Activated CD8-positive, alpha-beta memory T cell treated with anti-CD3 and anti-CD28 coated beads, Interleukin-2, amount 50 U/mL, for 4 hours (primary cell): ENCODE results near the gene ETFA.
A peak's percentile ranks its signal among the peaks of the same experiment; 100 is the strongest.

Experiments
- DNase-seq: peaks from one replicate; pipeline ENCODE4 v3.0.0-alpha.2; 2020

The ETFA gene

GRCh38 chr15:76340198-76340802 is 29.0 kb upstream of the ETFA start:
- no peak for DNase-seq

DNA sequence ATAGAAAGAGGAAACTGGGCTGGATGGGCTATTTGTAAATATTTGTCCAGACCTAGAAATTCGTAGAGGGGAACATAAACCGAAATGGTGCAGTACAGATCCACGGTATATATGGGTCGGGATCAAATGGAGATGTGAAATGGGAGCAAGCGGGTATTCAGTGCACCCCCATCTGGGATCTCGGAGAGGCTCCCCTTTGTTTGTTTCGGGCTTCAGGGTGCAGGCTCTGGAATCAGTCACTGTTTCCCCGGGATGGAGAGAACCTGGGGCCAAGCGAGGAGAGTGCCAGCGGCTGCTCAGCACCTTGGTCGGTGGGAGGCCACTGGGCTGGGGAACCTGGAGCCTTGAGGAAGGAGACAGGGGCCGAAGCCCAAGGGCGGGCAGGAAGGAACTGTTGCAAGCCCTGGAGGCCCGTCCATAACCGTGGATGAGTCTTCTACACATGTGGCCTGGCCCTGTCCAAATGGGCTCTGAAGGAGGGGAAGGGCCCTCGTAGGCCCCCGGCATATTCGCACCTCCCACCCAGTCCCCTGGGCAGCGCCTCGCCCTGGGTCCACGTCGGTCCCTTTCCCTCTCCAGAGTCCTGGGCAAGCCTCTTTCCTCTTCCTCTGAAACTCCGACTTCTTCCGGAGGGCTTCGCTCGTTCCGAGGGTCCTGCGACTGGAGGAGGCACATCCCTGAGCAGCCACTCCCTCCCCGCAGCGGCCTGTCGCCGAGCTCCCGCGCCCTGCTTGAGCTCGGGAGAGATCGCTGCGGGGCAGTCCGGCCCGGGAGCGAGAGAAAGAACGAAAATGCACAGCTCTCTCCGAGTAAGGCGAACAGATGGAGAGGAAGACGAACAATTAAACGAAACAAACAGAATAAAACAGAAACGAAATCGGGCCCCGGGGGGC is 28.3 kb upstream of the ETFA start:
- no peak for DNase-seq

DNA sequence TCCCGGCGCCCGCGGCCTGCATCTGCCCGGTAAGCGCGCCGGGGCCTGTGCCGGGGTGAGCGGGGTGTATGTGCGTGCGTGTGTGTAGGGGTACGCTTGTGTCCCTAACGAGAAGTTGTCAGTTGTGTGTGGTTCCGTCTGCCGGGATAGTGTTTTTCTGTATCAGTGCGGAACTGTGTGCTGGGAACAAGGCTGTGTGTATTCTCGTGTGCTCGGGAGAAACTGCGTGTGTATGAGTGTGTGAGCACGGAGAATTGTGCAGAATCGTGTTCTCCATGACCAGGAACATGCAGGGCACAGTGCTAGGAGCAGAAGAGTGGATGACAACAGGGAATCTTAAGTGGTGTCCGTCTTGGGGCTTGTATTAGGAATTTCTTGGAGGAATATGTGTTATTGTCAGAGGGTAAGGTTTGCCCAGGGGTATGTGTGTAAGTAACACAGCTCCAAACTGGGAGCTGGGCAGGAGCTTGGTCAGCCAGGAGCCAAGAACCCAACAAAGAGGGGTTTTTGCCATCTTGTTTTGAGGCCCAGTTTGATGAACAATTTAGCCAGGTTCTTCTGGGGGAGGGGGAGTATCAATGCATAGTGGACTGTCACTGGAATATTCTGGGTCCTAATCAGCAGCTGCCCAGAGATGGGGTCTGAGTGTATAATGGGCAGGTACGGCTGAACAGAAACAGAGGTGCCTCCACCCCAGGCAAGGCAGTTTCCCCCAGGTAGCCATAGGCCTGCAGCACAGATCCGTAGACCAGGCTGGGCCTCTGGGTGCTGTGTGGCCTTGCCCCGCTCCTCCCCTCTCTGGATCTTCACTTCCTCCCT is 27.4 kb upstream of the ETFA start:
- no peak for DNase-seq

DNA sequence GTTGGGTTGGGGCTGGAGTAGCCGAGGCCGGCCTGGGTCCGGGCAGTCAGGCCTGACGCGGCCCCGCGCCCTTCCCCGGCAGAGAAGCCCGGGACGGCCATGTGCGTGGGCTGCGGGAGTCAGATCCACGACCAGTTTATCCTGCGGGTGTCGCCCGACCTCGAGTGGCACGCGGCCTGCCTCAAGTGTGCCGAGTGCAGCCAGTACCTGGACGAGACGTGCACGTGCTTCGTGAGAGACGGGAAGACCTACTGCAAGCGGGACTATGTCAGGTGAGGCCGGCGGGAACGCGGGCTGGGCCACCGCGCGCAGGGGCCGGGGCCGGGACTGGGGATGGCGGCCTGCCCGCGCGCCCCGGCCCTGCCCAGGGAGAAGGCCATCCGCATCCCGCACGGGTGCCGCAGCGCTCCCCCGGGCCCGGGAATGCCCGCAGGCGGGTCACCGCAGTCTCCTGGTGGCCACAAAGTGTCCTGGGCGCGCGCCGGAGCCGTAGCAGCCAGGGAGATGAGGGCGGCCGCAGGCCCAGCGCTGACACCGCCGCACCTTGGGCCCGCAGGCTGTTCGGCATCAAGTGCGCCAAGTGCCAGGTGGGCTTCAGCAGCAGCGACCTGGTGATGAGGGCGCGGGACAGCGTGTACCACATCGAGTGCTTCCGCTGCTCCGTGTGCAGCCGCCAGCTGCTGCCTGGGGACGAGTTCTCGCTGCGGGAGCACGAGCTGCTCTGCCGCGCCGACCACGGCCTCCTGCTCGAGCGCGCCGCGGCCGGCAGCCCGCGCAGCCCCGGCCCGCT is 26.6 kb upstream of the ETFA start:
- DNase-seq, result no peak

- DNase-seq, result no peak
Measured at GRCh38 chr15:76337059-76337695, 25.9 kb upstream of the ETFA start.

- DNase-seq, result peak; percentile 49
Measured at GRCh38 chr15:76336254-76337058, 25.2 kb upstream of the ETFA start, which contains the start of gene ISL2. Gene ISL2 (plus strand): TSS chr15:76336773. CDS start chr15:76336884, 111 bp downstream.

- no peak for DNase-seq
Measured at GRCh38 chr15:76335307-76336253, 24.3 kb upstream of the ETFA start.

DNA sequence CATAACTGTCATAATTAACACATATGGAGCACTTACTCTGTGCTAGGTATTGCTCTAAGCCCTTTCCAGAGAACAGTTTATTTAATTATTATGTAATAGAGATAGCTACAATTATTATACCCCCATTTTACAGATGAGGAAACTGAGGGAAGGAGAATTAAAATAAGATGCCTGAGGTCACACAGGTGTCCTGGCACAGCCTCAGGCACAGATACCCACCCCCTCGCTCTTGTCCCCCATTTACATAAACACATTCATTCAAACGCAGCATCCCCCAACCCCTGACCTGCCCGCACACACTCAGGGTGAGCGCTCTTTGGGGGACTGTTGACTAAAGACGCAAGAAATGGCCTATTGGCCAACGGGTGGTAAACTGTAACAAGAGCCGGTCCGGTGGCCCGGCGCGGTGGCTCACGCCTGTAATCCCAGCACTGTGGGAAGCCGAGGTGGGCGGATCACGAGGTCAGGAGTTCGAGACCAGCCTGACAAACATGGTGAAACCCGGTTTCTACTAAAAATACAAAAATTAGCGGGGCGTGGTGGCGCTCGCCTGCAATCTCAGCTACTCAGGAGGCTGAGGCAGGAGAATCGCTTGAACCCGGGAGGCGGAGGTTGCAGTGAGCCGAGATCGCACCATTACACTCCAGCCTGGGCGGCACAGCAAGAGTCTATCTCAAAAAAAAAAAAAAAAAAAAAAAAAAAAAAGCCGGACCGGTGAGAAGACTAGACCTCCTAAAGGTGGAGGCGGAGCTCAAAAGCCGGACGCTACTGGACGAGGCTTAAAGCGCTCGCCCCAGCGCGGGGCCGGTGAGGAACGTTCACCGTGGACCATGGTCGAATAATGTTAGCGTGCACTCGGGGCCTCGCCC is 23.4 kb upstream of the ETFA start:
- no peak for DNase-seq

DNA sequence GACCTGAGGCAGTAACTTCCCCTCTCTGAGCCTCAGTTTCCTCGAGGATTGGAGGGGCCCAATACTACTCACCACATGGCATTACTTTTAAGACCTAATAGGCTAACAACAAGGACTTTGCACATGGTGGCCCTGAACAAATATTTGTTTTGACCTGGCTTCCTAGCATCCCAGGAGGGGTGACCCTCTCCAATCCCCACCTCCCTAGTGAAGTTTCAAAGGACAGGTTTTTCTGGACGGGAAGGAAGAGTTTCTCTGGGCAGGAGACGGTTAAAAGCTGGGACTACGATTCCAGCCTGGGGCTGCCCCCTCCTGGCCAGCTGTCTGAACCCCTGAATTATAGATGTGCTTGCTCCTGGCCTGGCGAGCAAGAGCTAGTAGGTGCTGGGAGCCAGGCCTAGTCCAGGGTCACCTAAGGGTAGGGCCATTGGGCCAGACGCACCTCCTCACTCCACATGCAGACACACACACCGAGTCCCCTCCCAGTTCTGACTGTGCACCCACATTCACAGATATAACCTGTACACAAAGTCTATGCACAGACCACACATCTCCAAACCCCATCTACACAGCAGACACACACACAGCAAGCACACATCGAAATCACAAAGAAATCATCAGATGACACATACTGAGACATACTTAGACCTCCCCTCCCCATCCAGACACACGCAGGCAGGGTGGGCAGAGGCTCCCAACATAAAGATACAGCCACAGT is 22.6 kb upstream of the ETFA start:
- no peak for DNase-seq

DNA sequence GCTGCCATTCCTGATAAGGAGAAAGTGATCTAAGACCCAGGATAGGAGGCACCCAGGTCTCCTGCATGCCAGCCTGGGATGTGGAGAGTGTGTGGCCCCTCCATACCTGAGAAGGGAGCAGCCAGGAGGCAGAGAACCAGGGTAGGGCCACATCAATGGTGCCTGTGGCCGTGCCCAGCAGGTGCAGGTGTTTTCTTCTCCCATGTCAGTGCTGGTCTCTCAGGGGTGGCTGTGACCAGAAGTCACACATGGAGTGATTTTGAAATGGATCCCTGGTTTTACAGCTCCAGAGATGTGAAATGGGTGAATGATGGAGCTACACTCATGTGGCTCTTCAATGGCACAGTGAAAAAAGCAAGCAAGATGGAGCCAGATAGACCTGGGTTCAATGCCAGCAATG is 22.0 kb upstream of the ETFA start:
- no peak for DNase-seq

GRCh38 chr15:76332796-76333195 is 21.5 kb upstream of the ETFA start:
- DNase-seq, result no peak

- DNase-seq, result no peak
Measured at GRCh38 chr15:76330080-76330680, 18.9 kb upstream of the ETFA start.

- no peak for DNase-seq
Measured at GRCh38 chr15:76328958-76329357, 17.7 kb upstream of the ETFA start.

DNA sequence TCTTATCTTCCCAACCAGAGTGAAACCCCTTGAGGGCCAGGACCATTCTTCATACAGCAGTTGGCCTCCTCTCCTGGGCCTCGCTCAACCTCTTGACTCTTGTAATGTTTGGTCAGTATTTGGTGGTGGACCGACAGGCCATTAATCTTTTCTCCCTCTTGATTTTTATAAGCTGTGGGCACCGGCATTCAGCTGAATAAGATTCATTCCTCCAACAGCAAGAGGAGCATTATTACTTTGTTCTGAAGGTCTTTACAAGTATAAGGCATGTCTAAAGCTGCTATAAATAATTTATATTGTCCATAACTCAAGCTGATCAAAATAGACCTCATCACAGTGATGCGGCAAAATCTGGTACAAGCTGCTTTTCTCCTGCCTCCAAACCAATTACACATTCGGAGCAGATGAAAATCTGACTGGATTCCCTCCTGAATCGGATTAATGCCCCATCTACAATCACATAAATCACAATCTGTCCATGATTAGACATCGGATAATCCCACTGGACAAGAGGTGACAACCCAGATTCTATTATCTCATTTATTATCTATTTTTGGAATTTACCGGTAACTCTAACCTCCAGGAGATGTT is 16.9 kb upstream of the ETFA start:
- no peak for DNase-seq

DNA sequence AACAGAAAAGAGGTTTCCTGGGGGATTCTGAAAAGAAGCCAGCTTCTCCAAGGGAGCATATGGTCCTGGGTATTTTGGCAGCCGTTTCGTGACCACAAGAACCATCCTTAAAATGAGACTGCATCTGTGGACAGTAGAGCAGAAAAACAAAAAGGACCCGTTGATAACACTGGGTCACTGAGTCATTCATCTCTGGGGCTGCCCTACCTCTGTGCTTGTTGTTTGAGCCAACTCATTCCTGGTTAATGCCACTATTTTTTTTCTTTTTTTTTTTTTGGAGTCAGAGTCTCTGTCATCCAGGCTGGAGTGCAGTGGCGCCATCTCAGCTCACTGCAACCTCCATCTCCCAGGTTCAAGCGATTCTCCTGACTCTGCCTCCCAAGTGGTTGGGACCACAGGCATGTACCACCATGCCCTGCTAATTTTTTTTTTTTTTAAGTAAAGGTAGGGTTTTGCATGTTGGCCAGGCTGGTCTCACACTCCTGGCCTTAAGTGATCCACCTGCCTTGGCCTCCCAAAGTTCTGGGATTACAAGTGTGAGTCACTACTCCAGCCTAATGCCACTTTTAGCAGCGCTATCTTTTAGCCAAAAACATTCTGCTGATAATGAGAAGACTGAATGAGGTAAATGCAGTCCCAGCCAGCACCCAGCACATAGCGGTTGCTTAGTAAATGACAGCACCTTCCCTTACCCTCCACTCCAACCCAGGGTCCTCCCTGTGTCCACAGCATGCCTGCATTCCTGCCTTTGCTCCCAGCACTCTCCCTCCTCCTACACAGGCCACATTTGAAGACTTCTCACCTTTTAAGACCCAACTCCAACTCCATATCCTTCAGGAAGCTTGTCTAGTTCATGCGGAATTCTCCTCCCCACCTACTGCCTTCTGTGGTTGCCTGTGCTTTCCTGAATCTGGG is 16.2 kb upstream of the ETFA start:
- no peak for DNase-seq

- DNase-seq, result no peak
Measured at GRCh38 chr15:76325704-76326103, 14.4 kb upstream of the ETFA start.
